Common myeloid progenitor, CD34-positive (primary cell): Measurements from ENCODE around the gene SMIM9.
"Not testable (repeated sequence)": the region's sequence is repeated elsewhere in the genome, so short reads cannot be mapped to it uniquely, and the experiment has no call there.

Source experiments
- CTCF ChIA-PET: fragments of 350-600 bp; sonication (Branson Sonifier 250); formaldehyde crosslinking; loops from one replicate; lab custom pipeline; 2021; ENCODE audit warnings: antibody characterized with exemption; lab: Charles Lee
- POLR2A ChIA-PET: fragments of 350-600 bp; sonication (Branson Sonifier 250); formaldehyde crosslinking; loops from one replicate; lab custom pipeline; 2021; ENCODE audit warnings: antibody characterized with exemption; lab: Charles Lee
- DNase-seq, 3 donors: peaks; one replicate each; pipeline versions ENCODE4 v3.0.0 to v3.0.0-alpha.2; 2013
- H3K27ac ChIP-seq, 2 experiments: 1 replicate in 1 of 2; 2 replicates in 1 of 2; pipeline ENCODE4 v1.7.0; 2013; ENCODE audit warnings: inconsistent platforms in 2 of 2, low read length in 2 of 2, mild to moderate bottlenecking in 2 of 2, low read depth in 1 of 2, moderate library complexity in 1 of 2; ENCODE audit not compliant: severe bottlenecking in 2 of 2, insufficient read depth in 1 of 2, poor library complexity in 1 of 2
- H3K27me3 ChIP-seq, 5 experiments: replicated peaks in 2 of 5; 1 replicate in 3 of 5; 2 replicates in 2 of 5; pipeline versions ENCODE4 v1.6.1 to v1.7.0; 2013; ENCODE audit warnings: low read length in 4 of 5, mild to moderate bottlenecking in 2 of 5, moderate library complexity in 2 of 5, inconsistent platforms in 1 of 5; ENCODE audit not compliant: insufficient read depth in 5 of 5, control insufficient read depth in 4 of 5
- H3K36me3 ChIP-seq, 4 experiments: 1 replicate in 2 of 4; 2 replicates in 2 of 4; pipeline versions ENCODE4 v1.6.1 to v1.7.0; 2013; ENCODE audit warnings: low read length in 3 of 4, control low read depth in 1 of 4, mild to moderate bottlenecking in 1 of 4; ENCODE audit not compliant: control insufficient read depth in 4 of 4, insufficient read depth in 4 of 4
- H3K4me1 ChIP-seq, 4 experiments: 1 replicate in 3 of 4; 2 replicates in 1 of 4; pipeline versions ENCODE4 v1.6.1 to v1.7.1; 2013; ENCODE audit warnings: low read length in 3 of 4, mild to moderate bottlenecking in 3 of 4, control low read depth in 1 of 4, inconsistent platforms in 1 of 4, moderate library complexity in 1 of 4; ENCODE audit not compliant: control insufficient read depth in 4 of 4, insufficient read depth in 4 of 4; ENCODE audit errors: control extremely low read depth in 1 of 4
- H3K4me3 ChIP-seq, 7 experiments: 1 replicate in 4 of 7; 2 replicates in 3 of 7; pipeline versions ENCODE4 v1.5.1 to v1.7.0; 2013; ENCODE audit warnings: mild to moderate bottlenecking in 7 of 7, low read length in 6 of 7, moderate library complexity in 6 of 7, inconsistent platforms in 2 of 7, low read depth in 2 of 7, control low read depth in 1 of 7; ENCODE audit not compliant: insufficient read depth in 4 of 7, control insufficient read depth in 1 of 7; ENCODE audit errors: extremely low read depth in 1 of 7
- H3K9me3 ChIP-seq, 5 experiments: 1 replicate in 4 of 5; 2 replicates in 1 of 5; pipeline versions ENCODE4 v1.6.1 to v1.7.1; 2013; ENCODE audit warnings: low read length in 4 of 5, mild to moderate bottlenecking in 2 of 5, inconsistent platforms in 1 of 5, low read depth in 1 of 5, moderate library complexity in 1 of 5; ENCODE audit not compliant: control insufficient read depth in 4 of 5, insufficient read depth in 2 of 5; ENCODE audit errors: control extremely low read depth in 1 of 5
- WGBS: methylation state at CpG from one replicate; pipeline ENCODE4 v1.1.5; 2013; ENCODE audit not compliant: insufficient coverage; 5-methylcytosine and 5-hydroxymethylcytosine counted together

Gene SMIM9

GRCh38 chrX:154824638-154825037 lies 9.8 kb downstream of the SMIM9 start:
- no peak for DNase-seq
- CTCF ChIA-PET = interaction anchor here (1.2 kb wide), 1 partner anchor 14 kb away, joined by 3 read pairs; no protein-coding TSS in a partner anchor
- POLR2A ChIA-PET = no interaction called here
- WGBS = no CpG with 5 or more reads among the region's 1 CpG
- Histone ChIP-seq H3K27ac (no peak overlapping the region), H3K9me3 (no peaks in the 10 kb centered on the region), H3K27me3 (no peaks in the 10 kb centered on the region), H3K4me3 (no peak overlapping the region), H3K4me1 (peaks cover 0 to 3% (median 0%) of the 10 kb centered on the region in 4 experiments), H3K36me3 (no peaks in the 10 kb centered on the region)

- Histone ChIP-seq H3K4me1 (no peaks in the 10 kb centered on the region), H3K9me3 (no peaks in the 10 kb centered on the region), H3K27ac (no peak overlapping the region), H3K4me3 (no peak overlapping the region), H3K27me3 (no peaks in the 10 kb centered on the region), H3K36me3 (no peaks in the 10 kb centered on the region)
- POLR2A ChIA-PET = no interaction called here
- CTCF ChIA-PET = no interaction called here
- 77% methylated on average over 3 of the region's 3 CpGs for WGBS
- DNase-seq = no peak
These were observed 12.4 kb downstream of the SMIM9 start for GRCh38 chrX:154822029-154822428.

GRCh38 chrX:154821523-154821922 lies 12.9 kb downstream of the SMIM9 start:
- CTCF ChIA-PET = no interaction called here

GRCh38 chrX:154819771-154820341 lies 14.6 kb downstream of the SMIM9 start:
- no peaks in the 10 kb centered on the region for H3K4me1 ChIP-seq
- peak overlapping the region in 1 of 2 experiments; percentile 57 for H3K27ac ChIP-seq
- no peaks in the 10 kb centered on the region for H3K27me3 ChIP-seq
- H3K4me3 ChIP-seq = no peak overlapping the region
- H3K9me3 ChIP-seq = no peaks in the 10 kb centered on the region
- ChIA-PET CTCF (no interaction called here), POLR2A (no interaction called here)
- no peaks in the 10 kb centered on the region for H3K36me3 ChIP-seq
- 96% methylated on average over 6 of the region's 7 CpGs for WGBS
- DNase-seq = no peak

More at GRCh38 chrX:154821523-154821922, 12.9 kb downstream of the SMIM9 start:
- H3K9me3 ChIP-seq = no peaks in the 10 kb centered on the region
- H3K27ac ChIP-seq = no peak overlapping the region
- H3K27me3 ChIP-seq = no peaks in the 10 kb centered on the region
- H3K36me3 ChIP-seq = no peaks in the 10 kb centered on the region
- no peak for DNase-seq
- POLR2A ChIA-PET = no interaction called here
- H3K4me3 ChIP-seq = no peak overlapping the region
- H3K4me1 ChIP-seq = no peaks in the 10 kb centered on the region

- WGBS = 87% methylated on average over 11 of the region's 11 CpGs
- ChIA-PET POLR2A (no interaction called here), CTCF (interaction anchor here (1.5 kb wide), 1 partner anchor 12 kb away, joined by 5 read pairs; no protein-coding TSS in a partner anchor)
- no peak overlapping the region for H3K4me3 ChIP-seq
- no peaks in the 10 kb centered on the region for H3K36me3 ChIP-seq
- no peaks in the 10 kb centered on the region for H3K9me3 ChIP-seq
- H3K27ac ChIP-seq = peak overlapping the region in 1 of 2 experiments; percentile 57
- no peak for DNase-seq
- no peaks in the 10 kb centered on the region for H3K27me3 ChIP-seq
- H3K4me1 ChIP-seq = no peaks in the 10 kb centered on the region
These were observed 15.3 kb downstream of the SMIM9 start for GRCh38 chrX:154818916-154819770.

GRCh38 chrX:154817048-154817618 lies 17.3 kb downstream of the SMIM9 start:
- H3K4me1 ChIP-seq, CTCF ChIA-PET, H3K4me3 ChIP-seq, H3K36me3 ChIP-seq, H3K9me3 ChIP-seq, POLR2A ChIA-PET, H3K27me3 ChIP-seq, DNase-seq: not testable (repeated sequence)
- WGBS = 89% methylated on average over 18 of the region's 19 CpGs
- H3K27ac ChIP-seq = peak overlapping the region in 1 of 2 experiments; percentile 43
